ENCODE measurements around the gene FAM200B.

The FAM200B gene

GRCh38 chr4:15658781-15659180 is 22.8 kb upstream of the FAM200B start:
- TF ChIP-seq EGR1 (IDR thresholded peaks at IDR 0.05) (no peak), CREB1 (IDR thresholded peaks at IDR 0.05; ENCODE audit: low read depth) (no peak), TAF1 (IDR thresholded peaks at IDR 0.05; ENCODE audit: low read depth) (no peak), RAD21 (IDR thresholded peaks at IDR 0.05; ENCODE audit: low read depth) (no peak)
- TF ChIP-seq, protein P1, sequence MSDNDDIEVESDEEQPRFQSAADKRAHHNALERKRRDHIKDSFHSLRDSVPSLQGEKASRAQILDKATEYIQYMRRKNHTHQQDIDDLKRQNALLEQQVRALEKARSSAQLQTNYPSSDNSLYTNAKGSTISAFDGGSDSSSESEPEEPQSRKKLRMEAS (IDR thresholded peaks at IDR 0.05), result no peak

DNA sequence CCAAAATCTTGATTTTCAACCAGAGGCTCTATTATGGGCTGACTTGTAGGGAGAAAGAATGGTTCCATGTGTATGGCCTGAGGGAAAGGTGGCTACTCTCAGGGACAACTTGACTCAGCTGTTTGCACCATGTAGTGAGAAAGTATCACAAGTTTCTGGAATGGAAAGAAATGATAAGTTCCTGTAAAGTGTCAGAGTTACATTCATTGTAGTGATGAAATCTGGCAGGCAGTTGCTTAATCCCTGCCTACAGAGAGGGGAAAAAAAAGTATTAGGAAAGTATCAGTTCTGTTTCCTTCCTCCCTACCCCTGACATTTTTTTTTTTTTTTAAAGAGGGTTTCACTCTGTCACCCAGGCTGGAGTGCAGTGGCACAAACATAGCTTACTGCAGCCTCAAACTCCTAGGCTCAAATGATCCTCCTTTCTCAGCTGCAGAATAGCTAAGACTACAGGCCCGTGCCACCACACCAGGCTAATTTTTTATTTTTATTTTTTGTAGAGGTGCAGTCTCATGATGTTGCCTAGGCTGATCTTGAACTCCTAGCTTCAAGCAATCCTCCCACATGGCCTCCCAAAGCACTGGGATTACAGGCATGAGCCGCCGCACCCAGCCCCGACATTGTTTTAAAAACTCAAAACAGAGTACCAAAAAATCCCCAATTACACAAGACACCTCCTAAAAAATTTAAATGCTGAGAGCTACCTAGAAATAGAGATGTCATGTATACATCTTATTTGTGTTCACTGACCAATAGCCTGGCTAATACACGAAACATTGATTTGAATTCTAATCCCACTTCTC is 21.7 kb upstream of the FAM200B start:
- TF ChIP-seq EGR1 (IDR thresholded peaks at IDR 0.05) (no peak), YY1 (IDR thresholded peaks at IDR 0.05; ENCODE audit: low read depth) (no peak), ZBTB7A (IDR thresholded peaks at IDR 0.05; ENCODE audit: low read depth) (no peak), RAD21 (IDR thresholded peaks at IDR 0.05; ENCODE audit: low read depth) (no peak), TEAD4 (IDR thresholded peaks at IDR 0.05) (no peak), CEBPB (IDR thresholded peaks at IDR 0.05) (no peak), CREB1 (IDR thresholded peaks at IDR 0.05; ENCODE audit: low read depth) (no peak), FOXM1 (IDR thresholded peaks at IDR 0.05; ENCODE audit: borderline replicate concordance, low read depth) (no peak), NFIC (IDR thresholded peaks at IDR 0.05) (no peak), TCF12 (IDR thresholded peaks at IDR 0.05; ENCODE audit: low read depth) (no peak), REST (IDR thresholded peaks at IDR 0.05; ENCODE audit: low read depth) (no peak), TAF1 (IDR thresholded peaks at IDR 0.05; ENCODE audit: low read depth) (no peak), EP300 (IDR thresholded peaks at IDR 0.05; ENCODE audit: borderline replicate concordance) (no peak), USF1 (IDR thresholded peaks at IDR 0.05) (no peak)
- TF ChIP-seq, protein P1 (IDR thresholded peaks at IDR 0.05), result no peak

DNA sequence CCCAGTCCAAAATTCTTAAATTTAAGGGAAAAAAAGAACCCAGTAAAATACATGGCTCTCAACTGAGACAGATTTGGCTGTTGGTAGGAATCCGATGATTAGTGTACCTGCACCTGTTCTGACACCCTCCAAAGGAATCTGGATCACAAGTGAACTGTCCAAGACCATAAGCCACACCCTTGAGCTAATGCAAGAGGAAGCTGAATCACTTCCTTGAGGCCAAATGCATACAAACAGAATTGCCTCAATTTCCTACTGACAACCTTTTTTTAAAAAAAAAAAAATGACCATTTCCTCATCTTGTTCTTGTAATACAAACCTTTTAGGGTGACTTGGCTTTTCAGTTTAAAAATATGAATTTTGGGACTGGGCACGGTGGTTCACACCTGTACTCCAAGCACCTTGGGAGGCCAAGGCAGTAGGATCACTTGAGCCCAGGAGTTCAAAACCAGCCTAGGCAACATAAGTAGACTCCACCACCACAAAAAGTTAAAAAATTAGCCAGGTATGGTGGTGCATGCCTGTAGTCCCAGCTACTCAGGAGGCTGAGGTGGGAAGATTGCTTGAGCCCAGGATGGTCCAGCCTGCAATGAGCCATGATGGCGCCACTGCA is 15.8 kb upstream of the FAM200B start:
- TF ChIP-seq, protein P1 (IDR thresholded peaks at IDR 0.05), result no peak
- TF ChIP-seq EGR1 (IDR thresholded peaks at IDR 0.05) (no peak), TCF12 (IDR thresholded peaks at IDR 0.05; ENCODE audit: low read depth) (peak; percentile 68), TEAD4 (IDR thresholded peaks at IDR 0.05) (no peak), CEBPB (IDR thresholded peaks at IDR 0.05) (0 out of 2 replicates have a peak, but pooled peaks have one; percentile 5)

DNA sequence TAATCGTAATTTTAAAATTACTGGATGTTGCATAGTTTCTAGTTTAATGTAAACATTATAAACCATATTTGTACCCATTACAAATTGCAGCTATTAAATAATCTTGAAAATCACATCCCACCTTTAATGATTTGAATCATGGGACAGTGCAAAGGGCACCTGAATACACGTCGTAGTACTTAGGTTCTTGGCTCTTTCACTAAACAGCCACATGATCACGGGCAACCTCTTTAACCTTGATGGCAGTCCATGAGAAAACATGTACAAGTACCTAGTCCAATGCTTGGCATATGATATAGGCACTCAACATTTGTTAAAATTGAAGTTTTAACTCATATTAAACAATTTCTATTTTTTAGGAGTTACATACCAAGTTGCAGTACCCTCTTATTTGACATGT is 14.6 kb upstream of the FAM200B start:
- TF ChIP-seq NFIC (IDR thresholded peaks at IDR 0.05), result no peak
- TF ChIP-seq, protein P1 (IDR thresholded peaks at IDR 0.05), result no peak
- no peak for TF ChIP-seq CEBPB (IDR thresholded peaks at IDR 0.05)
- TF ChIP-seq TAF1 (IDR thresholded peaks at IDR 0.05; ENCODE audit: low read depth), result no peak
- TF ChIP-seq RAD21 (IDR thresholded peaks at IDR 0.05; ENCODE audit: low read depth), result no peak
- no peak for TF ChIP-seq REST (IDR thresholded peaks at IDR 0.05; ENCODE audit: low read depth)
- no peak for TF ChIP-seq FOXM1 (IDR thresholded peaks at IDR 0.05; ENCODE audit: borderline replicate concordance, low read depth)
- TF ChIP-seq CREB1 (IDR thresholded peaks at IDR 0.05; ENCODE audit: low read depth), result no peak
- TF ChIP-seq ZBTB7A (IDR thresholded peaks at IDR 0.05; ENCODE audit: low read depth), result no peak
- TF ChIP-seq TCF12 (IDR thresholded peaks at IDR 0.05; ENCODE audit: low read depth), result no peak
- no peak for TF ChIP-seq USF1 (IDR thresholded peaks at IDR 0.05)
- TF ChIP-seq EGR1 (IDR thresholded peaks at IDR 0.05), result no peak
